ENCODE data around the gene PYGL.
"Not testable (repeated sequence)": the region's sequence is repeated elsewhere in the genome, so short reads cannot be mapped to it uniquely, and the experiment has no call there.

PYGL gene

GRCh38 chr14:50943261-50943942 lies 881 bp downstream of the PYGL start:
- peak overlapping the region; percentile 57 for H3K4me3 ChIP-seq (ENCODE audit: low read depth, low read length)
- TF ChIP-seq CTCF (IDR thresholded peaks at IDR 0.05; ENCODE audit: borderline replicate concordance, insufficient read depth, low read depth, low read length) = no peak

DNA sequence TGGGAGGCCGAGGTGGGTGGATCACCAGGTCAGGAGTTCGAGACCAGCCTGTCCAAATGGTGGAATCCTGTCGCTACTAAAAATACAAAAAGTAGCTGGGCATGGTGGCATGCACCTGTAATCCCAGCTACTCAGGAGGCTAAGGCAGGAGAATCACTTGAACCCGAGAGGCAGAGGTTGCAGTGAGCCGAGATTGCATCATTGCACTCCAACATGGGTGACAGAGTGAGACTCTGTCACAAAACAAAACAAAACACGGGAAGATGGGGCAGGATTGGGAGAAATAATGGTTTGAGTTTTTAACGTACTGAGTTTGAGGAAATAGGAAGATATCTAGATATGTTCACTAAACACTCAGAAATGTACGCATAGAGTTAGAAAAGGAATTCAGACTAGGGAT lies 2.6 kb downstream of the PYGL start:
- H3K4me3 ChIP-seq (ENCODE audit: low read depth, low read length) = not testable (repeated sequence)

DNA sequence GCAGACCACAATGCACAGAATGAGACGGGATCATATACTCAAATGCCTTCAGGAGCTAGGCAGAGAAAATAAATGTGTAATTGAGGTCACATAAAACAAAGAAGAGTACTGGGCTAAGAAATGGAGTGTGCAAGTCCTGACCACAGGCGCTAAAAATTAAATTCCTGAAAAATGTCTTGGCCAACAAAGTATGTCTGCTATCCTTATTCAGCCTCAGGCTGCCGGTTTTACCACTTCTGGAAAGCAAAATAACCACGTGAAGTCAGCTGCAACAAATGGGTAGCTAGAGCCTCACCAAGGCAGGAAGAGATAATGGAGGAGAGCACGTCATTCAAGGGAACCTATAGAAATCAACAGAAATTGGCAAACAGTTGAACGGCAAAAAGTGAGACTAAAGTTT lies 3.1 kb downstream of the PYGL start:
- H3K4me3 ChIP-seq (ENCODE audit: low read depth, low read length) = no peak overlapping the region
- no peak for TF ChIP-seq CTCF (IDR thresholded peaks at IDR 0.05; ENCODE audit: borderline replicate concordance, insufficient read depth, low read depth, low read length)

GRCh38 chr14:50937800-50938199 lies 6.5 kb downstream of the PYGL start:
- H3K4me3 ChIP-seq (ENCODE audit: low read depth, low read length) = no peak overlapping the region
- no peak for TF ChIP-seq CTCF (IDR thresholded peaks at IDR 0.05; ENCODE audit: borderline replicate concordance, insufficient read depth, low read depth, low read length)

- TF ChIP-seq CTCF (IDR thresholded peaks at IDR 0.05; ENCODE audit: borderline replicate concordance, insufficient read depth, low read depth, low read length) = no peak
Observed at GRCh38 chr14:50937325-50937724, 7.0 kb downstream of the PYGL start.

GRCh38 chr14:50936882-50937281 lies 7.4 kb downstream of the PYGL start:
- H3K4me3 ChIP-seq (ENCODE audit: low read depth, low read length) = no peak overlapping the region
- no peak for TF ChIP-seq CTCF (IDR thresholded peaks at IDR 0.05; ENCODE audit: borderline replicate concordance, insufficient read depth, low read depth, low read length)

More at GRCh38 chr14:50937325-50937724, 7.0 kb downstream of the PYGL start:
- H3K4me3 ChIP-seq (ENCODE audit: low read depth, low read length) = no peak overlapping the region

GRCh38 chr14:50936016-50936340 lies 8.3 kb downstream of the PYGL start:
- TF ChIP-seq CTCF (IDR thresholded peaks at IDR 0.05; ENCODE audit: borderline replicate concordance, insufficient read depth, low read depth, low read length) = no peak
- no peak overlapping the region for H3K4me3 ChIP-seq (ENCODE audit: low read depth, low read length)
